Astrocyte of the spinal cord (primary cell): Measurements from ENCODE around the gene ITGB3BP.

Experiments used
- DNase-seq: peaks from one replicate; pipeline ENCODE4 v3.0.0; 2011; ENCODE audit warnings: low read depth, low spot score
- H3K4me3 ChIP-seq: 2 replicates; pipeline ENCODE4 v1.5.1; 2011; ENCODE audit warnings: low read depth, mild to moderate bottlenecking, low read length, moderate library complexity
- in situ Hi-C: cut with HindIII; loops from 2 replicates; pipeline ENCODE4 v1.10.0; 2017; ENCODE audit warnings: low sequenced_read_pairs
- TF ChIP-seq, protein P1 (sequence below): IDR thresholded peaks from 2 replicates; pipeline ENCODE4 v1.5.1; 2012; ENCODE audit warnings: low read depth, mild to moderate bottlenecking, low read length, inconsistent platforms

The ITGB3BP gene

DNA sequence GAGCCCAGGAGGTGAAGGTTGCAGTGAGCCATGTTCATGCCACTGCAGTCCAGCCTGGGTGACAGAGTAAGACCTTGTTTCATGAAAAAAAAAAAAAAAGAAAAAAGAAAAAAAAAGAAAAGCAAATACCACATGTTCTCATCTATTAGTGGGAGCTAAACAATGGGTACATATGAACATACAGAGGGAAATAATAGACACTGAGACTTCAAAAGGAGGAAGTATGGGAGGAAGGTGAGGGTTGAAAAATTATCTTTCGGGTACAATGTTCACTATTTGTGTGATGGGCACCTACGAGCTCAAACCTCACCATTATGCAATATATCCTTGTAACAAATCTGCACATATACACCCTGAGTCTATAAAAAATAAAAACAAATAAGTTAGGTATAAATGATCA, 6.4 kb downstream of the ITGB3BP start:
- TF ChIP-seq, protein P1, sequence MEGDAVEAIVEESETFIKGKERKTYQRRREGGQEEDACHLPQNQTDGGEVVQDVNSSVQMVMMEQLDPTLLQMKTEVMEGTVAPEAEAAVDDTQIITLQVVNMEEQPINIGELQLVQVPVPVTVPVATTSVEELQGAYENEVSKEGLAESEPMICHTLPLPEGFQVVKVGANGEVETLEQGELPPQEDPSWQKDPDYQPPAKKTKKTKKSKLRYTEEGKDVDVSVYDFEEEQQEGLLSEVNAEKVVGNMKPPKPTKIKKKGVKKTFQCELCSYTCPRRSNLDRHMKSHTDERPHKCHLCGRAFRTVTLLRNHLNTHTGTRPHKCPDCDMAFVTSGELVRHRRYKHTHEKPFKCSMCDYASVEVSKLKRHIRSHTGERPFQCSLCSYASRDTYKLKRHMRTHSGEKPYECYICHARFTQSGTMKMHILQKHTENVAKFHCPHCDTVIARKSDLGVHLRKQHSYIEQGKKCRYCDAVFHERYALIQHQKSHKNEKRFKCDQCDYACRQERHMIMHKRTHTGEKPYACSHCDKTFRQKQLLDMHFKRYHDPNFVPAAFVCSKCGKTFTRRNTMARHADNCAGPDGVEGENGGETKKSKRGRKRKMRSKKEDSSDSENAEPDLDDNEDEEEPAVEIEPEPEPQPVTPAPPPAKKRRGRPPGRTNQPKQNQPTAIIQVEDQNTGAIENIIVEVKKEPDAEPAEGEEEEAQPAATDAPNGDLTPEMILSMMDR: no peak
- no peak overlapping the region for H3K4me3 ChIP-seq
- in situ Hi-C loops: no loop called here
- DNase-seq: no peak

DNA sequence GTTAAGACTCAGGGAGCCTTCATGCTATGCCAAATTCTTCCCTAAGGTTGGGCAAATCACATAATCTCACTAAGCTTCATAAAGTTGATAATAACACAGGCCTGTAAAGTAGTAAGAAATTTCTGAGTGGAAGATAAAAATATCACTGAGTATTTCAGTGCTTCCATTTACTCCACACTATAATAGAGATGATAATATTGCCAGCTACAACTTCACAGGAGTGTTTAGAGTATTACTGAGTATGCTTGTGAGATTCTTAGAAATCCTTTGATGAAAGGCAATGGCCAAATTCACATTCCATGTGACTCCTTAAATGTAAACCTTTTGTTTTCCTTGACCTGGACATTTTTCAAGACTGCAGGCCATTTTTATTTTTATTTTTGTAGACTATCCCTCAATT, 10.4 kb downstream of the ITGB3BP start:
- TF ChIP-seq, protein P1: no peak
- H3K4me3 ChIP-seq: no peak overlapping the region
- no peak for DNase-seq
- in situ Hi-C loops: no loop called here

DNA sequence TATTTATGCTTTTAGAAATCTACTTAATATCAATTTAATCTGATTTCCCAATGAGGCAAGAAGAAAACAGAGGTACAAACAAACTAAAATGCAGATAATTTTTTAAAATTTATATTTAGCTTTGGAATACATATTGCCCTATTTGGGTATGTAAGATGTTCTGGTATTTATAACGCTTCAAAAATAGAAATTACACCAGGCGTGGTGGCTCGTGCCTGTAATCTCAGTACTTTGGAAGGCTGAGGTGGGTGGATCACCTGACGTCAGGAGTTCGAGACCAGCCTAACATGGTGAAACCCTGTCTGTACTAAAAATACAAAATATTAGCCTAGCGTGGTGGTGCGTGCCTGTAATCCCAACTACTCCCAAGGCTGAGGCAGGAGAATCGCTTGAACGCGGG, 13.3 kb downstream of the ITGB3BP start:
- in situ Hi-C loops: no loop called here
- no peak for DNase-seq
- no peak overlapping the region for H3K4me3 ChIP-seq
- TF ChIP-seq, protein P1: no peak

DNA sequence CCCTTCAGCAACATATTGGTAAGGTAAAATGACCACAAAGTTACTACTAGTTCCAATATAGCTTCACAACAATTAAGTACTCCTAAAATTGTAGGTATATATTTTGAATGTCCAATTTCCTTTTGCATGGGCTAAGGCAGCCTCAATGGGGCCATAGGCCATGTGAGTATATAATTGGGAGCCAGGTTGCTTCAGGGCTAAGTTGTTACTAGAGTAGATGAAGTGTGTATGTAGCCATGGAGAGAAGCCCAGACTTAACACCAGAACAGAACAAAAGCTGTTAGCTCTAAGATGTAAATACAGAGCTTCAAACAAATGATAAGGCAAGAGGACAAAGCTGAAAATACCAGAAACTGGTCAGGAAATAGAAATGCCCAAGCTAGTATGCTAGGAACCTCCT, 16.2 kb downstream of the ITGB3BP start:
- no peak overlapping the region for H3K4me3 ChIP-seq
- in situ Hi-C loops: no loop called here
- no peak for DNase-seq
- TF ChIP-seq, protein P1: no peak

DNA sequence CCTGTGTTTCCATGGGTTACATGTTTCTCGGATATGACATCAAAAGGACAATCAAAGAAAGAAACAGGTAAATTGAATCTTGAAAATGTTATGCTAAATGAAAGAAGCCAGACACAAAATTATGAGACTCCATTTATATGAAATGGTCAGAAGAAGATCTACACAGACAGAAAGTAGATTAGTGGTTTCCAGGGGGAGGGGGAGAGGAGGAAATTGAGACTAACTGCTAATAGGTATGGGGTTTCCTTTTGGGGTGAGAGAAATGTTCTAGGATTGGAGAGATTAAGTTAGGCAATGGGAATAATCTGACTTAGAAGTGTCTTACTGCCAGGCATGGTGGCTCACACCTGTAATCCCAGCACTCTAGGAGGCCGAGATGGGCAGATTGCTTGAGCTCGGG, 21.8 kb downstream of the ITGB3BP start:
- no peak overlapping the region for H3K4me3 ChIP-seq
- in situ Hi-C loops: no loop called here
- DNase-seq: no peak
- TF ChIP-seq, protein P1: no peak

DNA sequence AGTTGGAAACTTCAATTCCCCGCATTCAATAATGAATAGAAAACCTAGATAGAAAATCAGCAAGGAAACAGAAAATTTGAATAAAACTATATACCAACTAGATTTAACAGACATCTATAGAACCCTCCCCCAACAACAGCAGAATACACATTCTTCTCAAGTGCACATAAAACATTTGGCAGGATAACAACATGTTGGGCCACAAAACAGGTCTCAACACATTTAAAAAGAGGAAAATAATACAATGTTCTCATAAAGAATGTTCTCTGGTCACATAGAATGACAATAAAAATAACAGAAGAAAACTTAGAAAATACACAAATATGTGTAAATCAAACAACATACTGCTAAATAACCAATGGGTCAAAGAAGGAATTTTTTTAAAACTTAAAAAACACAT, 24.9 kb downstream of the ITGB3BP start:
- in situ Hi-C loops: no loop called here
- H3K4me3 ChIP-seq: no peak overlapping the region
- no peak for DNase-seq
- TF ChIP-seq, protein P1: no peak

DNA sequence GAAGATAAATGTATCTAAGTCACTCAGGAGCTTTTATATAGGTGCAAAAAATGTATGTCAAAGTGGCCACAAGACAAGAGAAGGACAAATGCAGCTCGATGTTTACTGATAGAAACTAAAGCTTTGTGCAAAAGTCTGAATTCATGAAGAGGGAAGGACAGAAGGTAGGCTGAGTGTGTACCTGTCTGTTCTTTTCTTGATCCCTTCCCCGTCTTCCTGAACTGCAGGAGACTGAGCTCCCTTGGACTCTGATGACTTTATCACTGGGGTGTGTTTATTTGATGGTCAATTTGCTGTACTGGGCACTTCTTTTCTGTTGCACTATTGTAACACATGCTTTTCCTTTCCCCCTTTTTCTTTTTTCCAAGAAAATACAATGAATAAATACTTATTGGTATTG, 25.4 kb downstream of the ITGB3BP start:
- in situ Hi-C loops: no loop called here
- TF ChIP-seq, protein P1: no peak
- DNase-seq: no peak
- no peak overlapping the region for H3K4me3 ChIP-seq
